ENCODE results near the gene ADAMTSL2. TPM values are rescaled to one million over a fixed set of nuclear protein-coding genes. Genes with fewer than 3 reads are reported as not detected.

The ADAMTSL2 gene
- total RNA-seq, 2 experiments from 2014 or later = 0.11 to 0.25 TPM

DNA sequence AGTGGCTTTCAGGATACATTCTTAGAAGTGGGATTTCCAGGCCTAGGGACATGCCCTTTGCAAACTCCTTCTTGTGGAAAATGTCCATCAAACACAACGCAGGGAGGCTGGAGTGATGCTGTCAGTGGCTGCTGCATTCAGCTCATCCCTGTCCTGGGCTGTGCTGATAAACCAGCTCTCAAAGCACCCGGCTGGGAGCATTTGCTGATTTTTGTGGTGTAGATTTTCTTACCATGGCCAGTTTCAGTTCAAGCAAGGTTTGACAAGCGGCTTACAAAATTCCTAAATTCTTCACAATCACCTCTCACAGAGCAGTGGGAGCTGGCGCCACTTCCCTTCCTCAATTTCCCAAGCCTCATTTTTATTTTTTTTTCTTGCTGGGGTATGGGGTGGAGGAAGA is 46.5 kb downstream of the ADAMTSL2 start:
- TF ChIP-seq, protein P1, sequence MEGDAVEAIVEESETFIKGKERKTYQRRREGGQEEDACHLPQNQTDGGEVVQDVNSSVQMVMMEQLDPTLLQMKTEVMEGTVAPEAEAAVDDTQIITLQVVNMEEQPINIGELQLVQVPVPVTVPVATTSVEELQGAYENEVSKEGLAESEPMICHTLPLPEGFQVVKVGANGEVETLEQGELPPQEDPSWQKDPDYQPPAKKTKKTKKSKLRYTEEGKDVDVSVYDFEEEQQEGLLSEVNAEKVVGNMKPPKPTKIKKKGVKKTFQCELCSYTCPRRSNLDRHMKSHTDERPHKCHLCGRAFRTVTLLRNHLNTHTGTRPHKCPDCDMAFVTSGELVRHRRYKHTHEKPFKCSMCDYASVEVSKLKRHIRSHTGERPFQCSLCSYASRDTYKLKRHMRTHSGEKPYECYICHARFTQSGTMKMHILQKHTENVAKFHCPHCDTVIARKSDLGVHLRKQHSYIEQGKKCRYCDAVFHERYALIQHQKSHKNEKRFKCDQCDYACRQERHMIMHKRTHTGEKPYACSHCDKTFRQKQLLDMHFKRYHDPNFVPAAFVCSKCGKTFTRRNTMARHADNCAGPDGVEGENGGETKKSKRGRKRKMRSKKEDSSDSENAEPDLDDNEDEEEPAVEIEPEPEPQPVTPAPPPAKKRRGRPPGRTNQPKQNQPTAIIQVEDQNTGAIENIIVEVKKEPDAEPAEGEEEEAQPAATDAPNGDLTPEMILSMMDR (IDR thresholded peaks at IDR 0.05) = no peak
- peaks cover 44% of the 10 kb centered on the region for H3K27me3 Mint-ChIP-seq
- H3K4me3 Mint-ChIP-seq = no peak overlapping the region
- ChIA-PET POLR2A (interaction anchor here (0.8 kb wide), 1 partner anchor 78 kb away, joined by 3 read pairs; no protein-coding TSS in a partner anchor), CTCF (interaction anchor here (1.3 to 1.5 kb wide), 2 partner anchors 10 to 47 kb away, joined by 3 read pairs; no protein-coding TSS in a partner anchor)
- H3K4me1 Mint-ChIP-seq (ENCODE audit: low read depth) = peaks cover 6% of the 10 kb centered on the region
- no peaks in the 10 kb centered on the region for H3K9me3 Mint-ChIP-seq
- ATAC-seq (no peak), DNase-seq (no peak)
- no peaks in the 10 kb centered on the region for H3K36me3 Mint-ChIP-seq (ENCODE audit: low read depth)
- intact Hi-C loops (cut with micrococcal nuclease) = no loop called here
- no peak overlapping the region for H3K27ac Mint-ChIP-seq

DNA sequence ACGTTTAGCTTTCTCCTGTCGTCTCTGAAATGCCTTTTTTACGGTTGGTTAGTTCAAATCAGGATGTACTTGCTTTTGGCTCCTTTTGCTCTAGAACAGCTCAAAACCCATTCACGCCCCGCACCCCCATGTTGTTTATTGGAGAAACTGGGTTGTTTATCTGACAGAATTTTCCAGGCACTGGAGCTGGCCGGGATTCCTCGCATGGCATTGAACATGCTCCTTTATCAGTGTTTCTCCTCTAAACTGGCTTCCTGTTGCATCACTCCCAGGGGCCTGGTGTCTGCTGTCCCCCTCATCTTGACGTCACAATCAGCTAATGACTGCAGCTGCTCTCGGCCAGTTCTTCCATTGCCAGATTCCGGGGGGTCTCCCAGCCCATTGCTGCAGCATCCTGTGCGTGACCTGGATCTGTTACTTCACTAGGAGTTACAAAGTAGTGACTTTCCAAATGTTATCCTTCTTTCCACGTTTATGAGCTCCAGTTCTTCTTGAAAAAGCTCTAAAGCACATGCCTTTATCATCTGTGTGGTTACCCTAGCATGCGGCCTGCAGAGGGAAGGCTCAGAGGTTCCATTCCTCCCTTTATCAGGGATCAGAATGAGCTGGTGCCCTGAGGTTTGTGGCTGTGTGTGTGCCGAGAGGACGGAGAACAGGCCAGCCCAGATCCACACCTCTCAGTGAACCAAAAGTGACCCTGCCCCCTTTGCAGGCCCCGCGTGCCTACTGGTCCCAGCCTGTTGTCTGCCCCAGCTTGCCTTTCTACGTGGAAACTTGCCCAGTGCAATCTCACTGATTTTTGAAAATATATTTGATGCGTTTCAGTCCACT is 47.2 kb downstream of the ADAMTSL2 start:
- H3K9me3 Mint-ChIP-seq = no peaks in the 10 kb centered on the region
- DNase-seq = no peak
- peaks cover 5% of the 10 kb centered on the region for H3K4me1 Mint-ChIP-seq (ENCODE audit: low read depth)
- peaks cover 42% of the 10 kb centered on the region for H3K27me3 Mint-ChIP-seq
- no peaks in the 10 kb centered on the region for H3K36me3 Mint-ChIP-seq (ENCODE audit: low read depth)
- intact Hi-C loops (cut with micrococcal nuclease) = no loop called here
- ChIA-PET POLR2A (no interaction called here), CTCF (interaction anchor here (0.9 to 1.5 kb wide), 3 partner anchors 9 to 161 kb away, joined by 3 read pairs; no protein-coding TSS in a partner anchor)
- TF ChIP-seq, protein P1 (IDR thresholded peaks at IDR 0.05) = no peak
- H3K27ac Mint-ChIP-seq = no peak overlapping the region
- ATAC-seq = no peak
- no peak overlapping the region for H3K4me3 Mint-ChIP-seq

DNA sequence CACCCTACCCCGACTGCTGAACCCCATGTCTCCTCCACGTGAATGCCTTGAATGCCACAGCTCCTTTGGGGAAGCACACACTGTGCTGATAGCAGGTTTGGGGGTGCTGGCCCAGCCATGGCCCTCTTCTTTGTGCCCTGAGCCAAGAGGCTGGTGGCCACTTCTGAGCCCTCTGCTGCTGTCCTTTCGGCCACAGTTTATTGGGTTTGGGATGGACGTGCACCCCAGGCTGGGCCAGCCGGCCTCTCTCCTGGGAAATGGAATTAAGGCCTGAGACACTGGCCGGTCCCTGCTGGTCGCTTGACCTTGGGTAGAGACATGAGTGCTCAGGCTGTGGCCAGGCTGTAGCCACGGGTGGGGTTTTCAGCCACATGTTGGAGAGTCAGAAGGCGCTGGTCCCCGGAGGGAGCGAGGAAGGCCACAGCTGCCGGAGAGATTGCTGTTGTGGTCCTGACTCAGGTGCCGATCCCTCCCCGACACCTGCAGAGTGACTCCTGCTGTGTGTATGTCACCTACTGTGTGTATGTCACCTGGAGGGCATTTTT is 48.1 kb downstream of the ADAMTSL2 start:
- Mint-ChIP-seq H3K9me3 (no peaks in the 10 kb centered on the region), H3K27me3 (peaks cover 39% of the 10 kb centered on the region), H3K4me1 (ENCODE audit: low read depth) (peaks cover 2% of the 10 kb centered on the region), H3K36me3 (ENCODE audit: low read depth) (no peaks in the 10 kb centered on the region), H3K4me3 (no peak overlapping the region), H3K27ac (no peak overlapping the region)
- TF ChIP-seq, protein P1 (IDR thresholded peaks at IDR 0.05) = no peak
- DNase-seq (no peak), ATAC-seq (no peak)
- ChIA-PET POLR2A (no interaction called here), CTCF (interaction anchor here (1.0 kb wide), 1 partner anchor 161 kb away, joined by 3 read pairs; no protein-coding TSS in a partner anchor)
- intact Hi-C loops (cut with micrococcal nuclease) = no loop called here

DNA sequence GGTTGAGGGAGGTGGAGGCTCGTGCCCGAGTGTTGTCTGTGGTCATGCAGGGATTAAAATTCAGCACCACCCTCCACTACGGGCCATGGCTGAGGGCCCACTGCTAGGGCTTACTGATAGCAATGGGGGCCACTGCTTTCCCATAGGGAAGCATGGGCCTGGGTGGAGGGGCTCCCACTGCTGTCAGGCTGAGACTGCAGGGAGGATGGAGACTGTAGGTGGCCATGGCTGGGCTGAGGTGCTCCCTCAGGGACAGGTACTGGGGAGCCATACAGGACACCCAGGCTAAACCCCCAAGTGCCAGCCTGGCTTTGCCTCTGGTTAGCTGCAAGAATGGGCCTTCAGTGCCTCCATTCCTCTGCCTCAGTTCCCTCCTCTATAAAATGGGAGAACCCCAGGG is 48.6 kb downstream of the ADAMTSL2 start:
- TF ChIP-seq, protein P1 (IDR thresholded peaks at IDR 0.05) = no peak
- Mint-ChIP-seq H3K9me3 (no peaks in the 10 kb centered on the region), H3K4me1 (ENCODE audit: low read depth) (peaks cover 2% of the 10 kb centered on the region), H3K36me3 (ENCODE audit: low read depth) (no peaks in the 10 kb centered on the region), H3K4me3 (no peak overlapping the region), H3K27me3 (peaks cover 38% of the 10 kb centered on the region), H3K27ac (no peak overlapping the region)
- ChIA-PET CTCF (interaction anchor here (1.0 kb wide), 1 partner anchor 160 kb away, joined by 3 read pairs; no protein-coding TSS in a partner anchor), POLR2A (no interaction called here)
- ATAC-seq (no peak), DNase-seq (no peak)
- intact Hi-C loops (cut with micrococcal nuclease) = no loop called here

DNA sequence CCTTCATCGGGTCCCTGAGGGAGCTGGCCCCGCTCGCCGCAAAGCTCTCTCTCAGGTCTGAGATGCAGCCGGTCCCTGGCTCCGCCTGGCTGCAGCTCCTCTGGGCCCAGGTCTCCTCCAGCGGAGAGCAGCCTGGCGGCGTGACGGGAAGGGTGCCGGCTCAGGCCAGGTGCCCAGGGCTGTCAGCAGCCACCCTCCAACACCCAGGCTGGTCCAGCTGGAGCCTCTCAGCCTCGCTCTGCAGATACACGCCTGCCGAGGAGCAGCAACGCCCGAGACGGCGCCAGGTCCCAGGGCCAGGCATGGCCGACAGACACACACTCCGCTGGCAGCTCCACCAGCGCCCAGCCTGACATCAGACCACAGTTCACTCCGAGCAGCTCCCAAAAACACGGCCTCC is 49.1 kb downstream of the ADAMTSL2 start:
- CTCF ChIA-PET = interaction anchor here (1.0 to 1.4 kb wide), 2 partner anchors 160 to 198 kb away, joined by 3 read pairs; no protein-coding TSS in a partner anchor
- POLR2A ChIA-PET = no interaction called here
- ATAC-seq (no peak), DNase-seq (no peak)
- Mint-ChIP-seq H3K4me1 (ENCODE audit: low read depth) (peaks cover 2% of the 10 kb centered on the region), H3K4me3 (no peak overlapping the region), H3K9me3 (peaks cover 2% of the 10 kb centered on the region), H3K27me3 (peaks cover 35% of the 10 kb centered on the region), H3K27ac (no peak overlapping the region), H3K36me3 (ENCODE audit: low read depth) (no peaks in the 10 kb centered on the region)
- TF ChIP-seq, protein P1 (IDR thresholded peaks at IDR 0.05) = no peak
- intact Hi-C loops (cut with micrococcal nuclease) = no loop called here

Measured in activated CD8-positive, alpha-beta T cell treated with anti-CD3 and anti-CD28 coated beads for 36 hours (primary cell).